ENCODE measurements around the gene TRIO. TPM values are rescaled to one million over a fixed set of nuclear protein-coding genes. Genes with fewer than 3 reads are reported as not detected.

Gene TRIO
- total RNA-seq, 1 experiment from 2014 or later, result 99.8 TPM

DNA sequence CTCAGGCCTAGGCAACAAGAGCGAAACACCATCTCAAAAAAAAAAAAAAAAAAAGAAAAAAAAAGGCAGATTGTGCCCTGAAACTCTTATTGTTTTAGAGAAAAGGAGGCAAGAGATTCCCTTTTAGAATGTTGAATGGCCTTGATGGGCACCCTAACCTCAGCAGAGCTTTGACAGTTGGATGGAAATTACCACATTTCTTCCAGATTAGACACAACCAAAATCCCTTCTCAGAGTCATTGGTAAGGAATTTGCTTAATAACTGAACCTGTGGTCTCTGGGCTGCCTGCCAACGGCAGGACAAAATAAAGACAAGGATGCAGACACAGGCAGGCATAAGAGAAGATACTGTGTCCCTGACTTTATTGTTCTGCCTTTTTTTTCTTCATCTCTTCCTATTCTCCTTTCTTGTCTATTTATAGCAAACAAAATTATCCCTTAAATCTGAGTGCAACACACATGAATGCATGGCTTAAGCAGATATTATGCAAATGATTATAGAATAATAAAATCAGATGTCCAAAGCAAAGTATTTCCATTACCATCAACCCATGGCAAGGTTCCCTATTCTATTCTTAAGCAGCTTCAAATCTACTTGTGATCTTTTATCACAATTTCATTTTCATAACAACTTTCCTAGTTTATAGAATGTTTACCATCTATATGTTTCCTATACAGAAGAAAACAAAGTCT, 37.3 kb upstream of the TRIO start:
- TF ChIP-seq, protein P1, sequence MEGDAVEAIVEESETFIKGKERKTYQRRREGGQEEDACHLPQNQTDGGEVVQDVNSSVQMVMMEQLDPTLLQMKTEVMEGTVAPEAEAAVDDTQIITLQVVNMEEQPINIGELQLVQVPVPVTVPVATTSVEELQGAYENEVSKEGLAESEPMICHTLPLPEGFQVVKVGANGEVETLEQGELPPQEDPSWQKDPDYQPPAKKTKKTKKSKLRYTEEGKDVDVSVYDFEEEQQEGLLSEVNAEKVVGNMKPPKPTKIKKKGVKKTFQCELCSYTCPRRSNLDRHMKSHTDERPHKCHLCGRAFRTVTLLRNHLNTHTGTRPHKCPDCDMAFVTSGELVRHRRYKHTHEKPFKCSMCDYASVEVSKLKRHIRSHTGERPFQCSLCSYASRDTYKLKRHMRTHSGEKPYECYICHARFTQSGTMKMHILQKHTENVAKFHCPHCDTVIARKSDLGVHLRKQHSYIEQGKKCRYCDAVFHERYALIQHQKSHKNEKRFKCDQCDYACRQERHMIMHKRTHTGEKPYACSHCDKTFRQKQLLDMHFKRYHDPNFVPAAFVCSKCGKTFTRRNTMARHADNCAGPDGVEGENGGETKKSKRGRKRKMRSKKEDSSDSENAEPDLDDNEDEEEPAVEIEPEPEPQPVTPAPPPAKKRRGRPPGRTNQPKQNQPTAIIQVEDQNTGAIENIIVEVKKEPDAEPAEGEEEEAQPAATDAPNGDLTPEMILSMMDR (conservative IDR thresholded peaks at IDR 0.05; ENCODE audit: low read depth, low read length), result no peak
- no peak for TF ChIP-seq EZH2 (IDR thresholded peaks at IDR 0.05; ENCODE audit: borderline replicate concordance, low read depth, low read length, poor library complexity, severe bottlenecking)
- Histone ChIP-seq H3K27me3 (replicated peaks; ENCODE audit: insufficient read depth, low read depth, low read length, poor library complexity) (no peaks in the 10 kb centered on the region), H3K4me3 (ENCODE audit: low read depth, low read length, poor library complexity, severe bottlenecking) (no peak overlapping the region), H3K4me1 (ENCODE audit: insufficient read depth, low read length, poor library complexity, severe bottlenecking) (peaks cover 5% of the 10 kb centered on the region), H3K36me3 (ENCODE audit: insufficient read depth, low read length, poor library complexity, severe bottlenecking) (no peaks in the 10 kb centered on the region), H3K27ac (ENCODE audit: low read depth, low read length, poor library complexity, severe bottlenecking) (no peak overlapping the region), H3K9me3 (ENCODE audit: low read depth, low read length, poor library complexity, severe bottlenecking) (no peaks in the 10 kb centered on the region)
- CTCF ChIA-PET, result no interaction called here
- POLR2A ChIA-PET (ENCODE audit: low non-redundant PET), result no interaction called here
- no TSS peak for BruUV-seq (replicated peaks)
- intact Hi-C loops (cut with micrococcal nuclease; ENCODE audit: unreplicated experiment), result no loop called here
- DNase-seq (ENCODE audit: low spot score), result peak; percentile 88

DNA sequence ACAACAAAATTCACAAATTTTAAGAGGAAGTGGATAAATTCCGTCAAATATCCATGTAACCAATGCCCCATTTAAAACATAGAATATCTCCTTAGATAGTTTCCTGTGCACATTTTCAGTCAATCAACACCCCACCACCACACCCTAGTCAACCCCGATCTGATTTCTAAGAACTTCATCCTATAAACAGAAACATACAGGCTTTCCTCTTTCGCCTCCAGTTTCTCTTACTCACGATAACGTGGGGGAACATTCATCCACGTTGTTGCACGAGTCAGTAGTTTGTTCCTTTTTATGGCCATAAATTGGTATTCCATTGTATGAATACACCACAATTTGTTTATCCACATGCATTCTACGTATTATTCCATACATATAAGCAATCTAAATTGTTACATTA, 35.6 kb upstream of the TRIO start:
- TF ChIP-seq EZH2 (IDR thresholded peaks at IDR 0.05; ENCODE audit: borderline replicate concordance, low read depth, low read length, poor library complexity, severe bottlenecking), result no peak
- TF ChIP-seq, protein P1 (conservative IDR thresholded peaks at IDR 0.05; ENCODE audit: low read depth, low read length), result no peak
- BruUV-seq (replicated peaks), result no TSS peak
- Histone ChIP-seq H3K4me3 (ENCODE audit: low read depth, low read length, poor library complexity, severe bottlenecking) (no peak overlapping the region), H3K27ac (ENCODE audit: low read depth, low read length, poor library complexity, severe bottlenecking) (no peak overlapping the region), H3K36me3 (ENCODE audit: insufficient read depth, low read length, poor library complexity, severe bottlenecking) (no peaks in the 10 kb centered on the region), H3K9me3 (ENCODE audit: low read depth, low read length, poor library complexity, severe bottlenecking) (no peaks in the 10 kb centered on the region), H3K27me3 (replicated peaks; ENCODE audit: insufficient read depth, low read depth, low read length, poor library complexity) (no peaks in the 10 kb centered on the region), H3K4me1 (ENCODE audit: insufficient read depth, low read length, poor library complexity, severe bottlenecking) (peaks cover 5% of the 10 kb centered on the region)
- ChIA-PET CTCF (no interaction called here), POLR2A (ENCODE audit: low non-redundant PET) (no interaction called here)
- DNase-seq (ENCODE audit: low spot score), result no peak
- intact Hi-C loops (cut with micrococcal nuclease; ENCODE audit: unreplicated experiment), result no loop called here

DNA sequence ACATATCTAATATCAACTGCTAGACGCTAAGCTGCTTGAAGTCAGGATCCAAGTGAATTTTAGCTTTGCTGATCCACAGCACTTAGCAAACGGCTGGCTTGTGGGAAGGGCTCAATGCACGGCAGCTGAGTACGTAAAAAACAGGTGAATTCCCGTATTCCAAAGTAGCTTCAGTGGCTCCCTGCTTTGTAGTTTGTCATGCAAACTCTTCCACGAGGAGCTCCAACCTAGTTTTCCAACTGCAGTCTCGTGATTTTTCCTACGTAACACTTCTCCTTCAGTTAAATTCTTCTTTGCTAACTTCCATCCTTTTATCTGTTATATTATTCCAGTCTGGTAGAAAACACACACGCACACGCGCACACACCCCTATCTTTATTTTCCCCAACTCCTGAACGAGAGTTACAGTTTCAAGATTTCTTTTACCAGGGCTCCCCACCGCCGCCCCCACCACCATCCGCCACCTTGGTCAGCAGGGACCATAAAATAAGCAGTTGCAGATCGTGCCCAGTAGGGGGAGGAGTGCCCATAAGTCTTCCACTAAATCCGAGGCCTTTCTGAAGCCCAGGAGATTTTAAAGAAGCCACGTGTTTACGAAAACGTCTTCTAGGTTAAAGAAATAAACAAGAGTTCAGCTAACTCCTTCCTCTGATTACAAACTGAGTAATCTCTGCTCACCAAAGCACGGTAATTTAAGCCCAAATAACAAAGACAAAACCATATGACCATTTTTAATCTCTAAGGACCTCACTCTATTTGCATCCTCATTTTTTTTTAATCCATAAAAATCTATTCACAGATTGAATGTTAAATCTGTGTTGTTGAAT, 34.8 kb upstream of the TRIO start:
- no peak overlapping the region for H3K27ac ChIP-seq (ENCODE audit: low read depth, low read length, poor library complexity, severe bottlenecking)
- H3K27me3 ChIP-seq (replicated peaks; ENCODE audit: insufficient read depth, low read depth, low read length, poor library complexity), result no peaks in the 10 kb centered on the region
- H3K36me3 ChIP-seq (ENCODE audit: insufficient read depth, low read length, poor library complexity, severe bottlenecking), result no peaks in the 10 kb centered on the region
- CTCF ChIA-PET, result no interaction called here
- POLR2A ChIA-PET (ENCODE audit: low non-redundant PET), result no interaction called here
- no TSS peak for BruUV-seq (replicated peaks)
- H3K4me3 ChIP-seq (ENCODE audit: low read depth, low read length, poor library complexity, severe bottlenecking), result no peak overlapping the region
- H3K4me1 ChIP-seq (ENCODE audit: insufficient read depth, low read length, poor library complexity, severe bottlenecking), result peaks cover 5% of the 10 kb centered on the region
- intact Hi-C loops (cut with micrococcal nuclease; ENCODE audit: unreplicated experiment), result loop anchor here (1.0 to 2.0 kb wide), 2 partner anchors 118 to 162 kb away; no protein-coding TSS in a partner anchor
- DNase-seq (ENCODE audit: low spot score), result peak; percentile 86
- TF ChIP-seq EZH2 (IDR thresholded peaks at IDR 0.05; ENCODE audit: borderline replicate concordance, low read depth, low read length, poor library complexity, severe bottlenecking), result no peak
- TF ChIP-seq, protein P1 (conservative IDR thresholded peaks at IDR 0.05; ENCODE audit: low read depth, low read length), result peak; percentile 88
- H3K9me3 ChIP-seq (ENCODE audit: low read depth, low read length, poor library complexity, severe bottlenecking), result no peaks in the 10 kb centered on the region

Data from A673 (cell line).